ENCODE measurements around the gene CDH23. TPM values are rescaled to one million over a fixed set of nuclear protein-coding genes. Genes with fewer than 3 reads are reported as not detected.

The CDH23 gene
- total and polyA plus RNA-seq, 10 of the 15 experiments (the other 5 are each of a cell fraction or from before 2014, with no cell fraction given): 0.09 to 0.40 (median 0.15) TPM; not detected in 1

- no peak for TF ChIP-seq IRF4 (IDR thresholded peaks at IDR 0.05; ENCODE audit: low read depth, low read length)
- TF ChIP-seq POLR2A (IDR thresholded peaks at IDR 0.05; ENCODE audit: low read depth, low read length): peak; percentile 96
- TF ChIP-seq MXI1 (IDR thresholded peaks at IDR 0.05; ENCODE audit: low read depth, low read length): peak; percentile 49
- no peak for TF ChIP-seq SIX5 (IDR thresholded peaks at IDR 0.05; ENCODE audit: low read depth, low read length, severe bottlenecking)
- peak; percentile 74; the same call in 2 of the 3 replicates for TF ChIP-seq POU2F2 (IDR thresholded peaks at IDR 0.05; ENCODE audit: borderline replicate concordance, low read depth, low read length)
- no peak for TF ChIP-seq NFYA (IDR thresholded peaks at IDR 0.05; ENCODE audit: borderline replicate concordance, low read depth, low read length)
- no peak for TF ChIP-seq CBX3 (IDR thresholded peaks at IDR 0.05; ENCODE audit: borderline replicate concordance, low read depth)
- TF ChIP-seq YY1 (IDR thresholded peaks at IDR 0.05; ENCODE audit: low read depth, low read length): peak; percentile 82
- no peak for TF ChIP-seq ATF2 (IDR thresholded peaks at IDR 0.05; ENCODE audit: low read length)
- no peak for TF ChIP-seq SREBF2 (IDR thresholded peaks at IDR 0.05; ENCODE audit: low read length)
- TF ChIP-seq CEBPB (IDR thresholded peaks at IDR 0.05; ENCODE audit: borderline replicate concordance in 1 of 2, low read depth in 2 of 2, low read length in 2 of 2): no peak
- no peak for TF ChIP-seq CUX1 (IDR thresholded peaks at IDR 0.05; ENCODE audit: insufficient replicate concordance, low read depth, low read length)
- TF ChIP-seq TBL1XR1 (IDR thresholded peaks at IDR 0.05; ENCODE audit: low read depth, low read length): no peak
- TF ChIP-seq SP1 (IDR thresholded peaks at IDR 0.05; ENCODE audit: low read depth, low read length): peak; percentile 76
- TF ChIP-seq TCF3 (IDR thresholded peaks at IDR 0.05; ENCODE audit: borderline replicate concordance, insufficient read depth, low read depth, low read length): peak; percentile 57; the same call in 1 of the 2 replicates
- TF ChIP-seq ZNF207 (IDR thresholded peaks at IDR 0.05; ENCODE audit: borderline replicate concordance): peak; percentile 57; the same call in 1 of the 2 replicates
- TF ChIP-seq IRF3 (IDR thresholded peaks at IDR 0.05): no peak
- 0 out of 2 replicates have a peak, but pooled peaks have one; percentile 28 for TF ChIP-seq RCOR1 (conservative IDR thresholded peaks at IDR 0.05; ENCODE audit: low read depth, low read length)
Observed at GRCh38 chr10:71773221-71773971, 376.7 kb downstream of the CDH23 start, which contains the start of gene VSIR (continued).

Data from GM12878 (cell line).